Measurements from ENCODE around the gene LRRC3C.
A peak's percentile ranks its signal among the peaks of the same experiment; 100 is the strongest.
"Not testable (repeated sequence)": the region's sequence is repeated elsewhere in the genome, so short reads cannot be mapped to it uniquely, and the experiment has no call there.

Gene LRRC3C

GRCh38 chr17:39946551-39947330 lies 19.2 kb downstream of the LRRC3C start:
- DNase-seq (ENCODE audit: low spot score), result no peak

- not testable (repeated sequence) for DNase-seq (ENCODE audit: low spot score)
Observed at GRCh38 chr17:39948489-39948828, 20.9 kb downstream of the LRRC3C start.

- no peak for DNase-seq (ENCODE audit: low spot score)
Observed at GRCh38 chr17:39949028-39949427, 21.5 kb downstream of the LRRC3C start.

- DNase-seq (ENCODE audit: low spot score), result no peak
Observed at GRCh38 chr17:39950871-39951348, 23.4 kb downstream of the LRRC3C start.

- no peak for DNase-seq (ENCODE audit: low spot score)
Observed at GRCh38 chr17:39951924-39952679, 24.6 kb downstream of the LRRC3C start.

- DNase-seq (ENCODE audit: low spot score), result peak; percentile 98
Observed at GRCh38 chr17:39952680-39953470, 25.3 kb downstream of the LRRC3C start.

- no peak for DNase-seq (ENCODE audit: low spot score)
Observed at GRCh38 chr17:39953471-39953888, 25.9 kb downstream of the LRRC3C start.

- DNase-seq (ENCODE audit: low spot score), result no peak
Observed at GRCh38 chr17:39954876-39955275, 27.3 kb downstream of the LRRC3C start.

GRCh38 chr17:39955726-39956225 lies 28.2 kb downstream of the LRRC3C start:
- no peak for DNase-seq (ENCODE audit: low spot score)

- DNase-seq (ENCODE audit: low spot score), result no peak
Observed at GRCh38 chr17:39960524-39961041, 33.1 kb downstream of the LRRC3C start.

- DNase-seq (ENCODE audit: low spot score), result no peak
Observed at GRCh38 chr17:39962642-39963220, 35.2 kb downstream of the LRRC3C start, which contains the start of gene GSDMA. Gene GSDMA, plus strand, starts transcription at chr17:39963004. Its CDS starts 2,684 bp downstream, at chr17:39965688.

GRCh38 chr17:39963829-39964228 lies 36.3 kb downstream of the LRRC3C start:
- DNase-seq (ENCODE audit: low spot score), result no peak

GRCh38 chr17:39965017-39965699 lies 37.6 kb downstream of the LRRC3C start:
- DNase-seq (ENCODE audit: low spot score), result no peak

- DNase-seq (ENCODE audit: low spot score), result no peak
Observed at GRCh38 chr17:39966771-39967170, 39.2 kb downstream of the LRRC3C start.

- DNase-seq (ENCODE audit: low spot score), result no peak
Observed at GRCh38 chr17:39968761-39969160, 41.2 kb downstream of the LRRC3C start.

GRCh38 chr17:39969375-39969774 lies 41.8 kb downstream of the LRRC3C start:
- DNase-seq (ENCODE audit: low spot score), result no peak

- DNase-seq (ENCODE audit: low spot score), result no peak
Observed at GRCh38 chr17:39970157-39970692, 42.7 kb downstream of the LRRC3C start.

GRCh38 chr17:39971076-39971603 lies 43.6 kb downstream of the LRRC3C start:
- DNase-seq (ENCODE audit: low spot score), result no peak

- no peak for DNase-seq (ENCODE audit: low spot score)
Observed at GRCh38 chr17:39972271-39972670, 44.7 kb downstream of the LRRC3C start.

GRCh38 chr17:39973496-39973895 lies 46.0 kb downstream of the LRRC3C start:
- peak; percentile 53 for DNase-seq (ENCODE audit: low spot score)
